Mucosa of stomach (tissue), 1 donor: ENCODE data around the gene PEAK1.

Experiments
- H3K27me3 ChIP-seq: one replicate; pipeline ENCODE4 v1.7.0; 2013; ENCODE audit warnings: mild to moderate bottlenecking, low read length; ENCODE audit not compliant: control insufficient read depth, insufficient read depth
- H3K36me3 ChIP-seq: one replicate; pipeline ENCODE4 v1.7.0; 2013; ENCODE audit warnings: low read length; ENCODE audit not compliant: control insufficient read depth, insufficient read depth
- H3K4me1 ChIP-seq: one replicate; pipeline ENCODE4 v1.7.0; 2013; ENCODE audit warnings: mild to moderate bottlenecking, low read length; ENCODE audit not compliant: control insufficient read depth, insufficient read depth
- H3K4me3 ChIP-seq: one replicate; pipeline ENCODE4 v1.7.0; 2013; ENCODE audit warnings: low read length
- H3K9ac ChIP-seq: one replicate; pipeline ENCODE4 v1.7.0; 2013; ENCODE audit warnings: mild to moderate bottlenecking, low read length, moderate library complexity
- H3K9me3 ChIP-seq: one replicate; pipeline ENCODE4 v1.7.0; 2013; ENCODE audit warnings: mild to moderate bottlenecking, low read length, moderate library complexity; ENCODE audit not compliant: control insufficient read depth
- donor health status: Pancreatic carcinoma.

Gene PEAK1

GRCh38 chr15:77311020-77311419, 108.9 kb downstream of the PEAK1 start:
- H3K4me3 ChIP-seq, result no peak overlapping the region
- no peaks in the 10 kb centered on the region for H3K27me3 ChIP-seq
- H3K4me1 ChIP-seq, result no peaks in the 10 kb centered on the region
- H3K9me3 ChIP-seq, result no peaks in the 10 kb centered on the region
- no peak overlapping the region for H3K9ac ChIP-seq
- no peaks in the 10 kb centered on the region for H3K36me3 ChIP-seq

- H3K36me3 ChIP-seq, result no peaks in the 10 kb centered on the region
- no peak overlapping the region for H3K4me3 ChIP-seq
- no peaks in the 10 kb centered on the region for H3K4me1 ChIP-seq
- H3K9ac ChIP-seq, result no peak overlapping the region
- H3K9me3 ChIP-seq, result no peaks in the 10 kb centered on the region
- no peaks in the 10 kb centered on the region for H3K27me3 ChIP-seq
Observed at GRCh38 chr15:77309392-77309791, 110.5 kb downstream of the PEAK1 start.

GRCh38 chr15:77305953-77306352, 114.0 kb downstream of the PEAK1 start:
- H3K36me3 ChIP-seq, result no peaks in the 10 kb centered on the region
- no peaks in the 10 kb centered on the region for H3K9me3 ChIP-seq
- H3K27me3 ChIP-seq, result no peaks in the 10 kb centered on the region
- H3K4me1 ChIP-seq, result no peaks in the 10 kb centered on the region
- no peak overlapping the region for H3K4me3 ChIP-seq
- no peak overlapping the region for H3K9ac ChIP-seq

- Histone ChIP-seq H3K9ac (no peak overlapping the region), H3K27me3 (no peaks in the 10 kb centered on the region), H3K9me3 (no peaks in the 10 kb centered on the region), H3K4me1 (peaks cover 4% of the 10 kb centered on the region), H3K4me3 (no peak overlapping the region), H3K36me3 (no peaks in the 10 kb centered on the region)
Observed at GRCh38 chr15:77296773-77297337, 123.0 kb downstream of the PEAK1 start.

- Histone ChIP-seq H3K4me3 (no peak overlapping the region), H3K36me3 (no peaks in the 10 kb centered on the region), H3K9me3 (no peaks in the 10 kb centered on the region), H3K4me1 (peaks cover 4% of the 10 kb centered on the region), H3K27me3 (no peaks in the 10 kb centered on the region), H3K9ac (no peak overlapping the region)
Observed at GRCh38 chr15:77295446-77295845, 124.5 kb downstream of the PEAK1 start.

- H3K4me1 ChIP-seq, result peaks cover 4% of the 10 kb centered on the region
- no peaks in the 10 kb centered on the region for H3K36me3 ChIP-seq
- no peak overlapping the region for H3K4me3 ChIP-seq
- no peak overlapping the region for H3K9ac ChIP-seq
- H3K9me3 ChIP-seq, result no peaks in the 10 kb centered on the region
- no peaks in the 10 kb centered on the region for H3K27me3 ChIP-seq
Observed at GRCh38 chr15:77292969-77293558, 126.8 kb downstream of the PEAK1 start.

- no peaks in the 10 kb centered on the region for H3K9me3 ChIP-seq
- H3K4me1 ChIP-seq, result peaks cover 4% of the 10 kb centered on the region
- no peaks in the 10 kb centered on the region for H3K36me3 ChIP-seq
- H3K9ac ChIP-seq, result no peak overlapping the region
- no peak overlapping the region for H3K4me3 ChIP-seq
- no peaks in the 10 kb centered on the region for H3K27me3 ChIP-seq
Observed at GRCh38 chr15:77291107-77291506, 128.8 kb downstream of the PEAK1 start.

- H3K9ac ChIP-seq, result no peak overlapping the region
- H3K36me3 ChIP-seq, result no peaks in the 10 kb centered on the region
- no peaks in the 10 kb centered on the region for H3K9me3 ChIP-seq
- no peak overlapping the region for H3K4me3 ChIP-seq
- H3K27me3 ChIP-seq, result no peaks in the 10 kb centered on the region
- no peaks in the 10 kb centered on the region for H3K4me1 ChIP-seq
Observed at GRCh38 chr15:77287385-77287784, 132.5 kb downstream of the PEAK1 start.

- Histone ChIP-seq H3K4me1 (no peaks in the 10 kb centered on the region), H3K27me3 (no peaks in the 10 kb centered on the region)
Observed at GRCh38 chr15:77285057-77285997, 134.6 kb downstream of the PEAK1 start.

GRCh38 chr15:77282333-77282732, 137.6 kb downstream of the PEAK1 start:
- Histone ChIP-seq H3K36me3 (no peaks in the 10 kb centered on the region), H3K9me3 (no peaks in the 10 kb centered on the region), H3K9ac (no peak overlapping the region), H3K4me1 (no peaks in the 10 kb centered on the region), H3K4me3 (no peak overlapping the region), H3K27me3 (no peaks in the 10 kb centered on the region)

More at GRCh38 chr15:77285057-77285997, 134.6 kb downstream of the PEAK1 start:
- no peak overlapping the region for H3K9ac ChIP-seq
- H3K4me3 ChIP-seq, result no peak overlapping the region
- H3K9me3 ChIP-seq, result no peaks in the 10 kb centered on the region
- H3K36me3 ChIP-seq, result no peaks in the 10 kb centered on the region

- no peaks in the 10 kb centered on the region for H3K36me3 ChIP-seq
- H3K27me3 ChIP-seq, result no peaks in the 10 kb centered on the region
- H3K9me3 ChIP-seq, result no peaks in the 10 kb centered on the region
- H3K4me1 ChIP-seq, result no peaks in the 10 kb centered on the region
- no peak overlapping the region for H3K9ac ChIP-seq
- H3K4me3 ChIP-seq, result no peak overlapping the region
Observed at GRCh38 chr15:77276943-77277342, 143.0 kb downstream of the PEAK1 start.

GRCh38 chr15:77276096-77276495, 143.8 kb downstream of the PEAK1 start:
- Histone ChIP-seq H3K36me3 (no peaks in the 10 kb centered on the region), H3K9ac (no peak overlapping the region), H3K9me3 (no peaks in the 10 kb centered on the region), H3K4me3 (no peak overlapping the region), H3K27me3 (no peaks in the 10 kb centered on the region), H3K4me1 (no peaks in the 10 kb centered on the region)
